ENCODE data around the gene MMRN1.

The MMRN1 gene

DNA sequence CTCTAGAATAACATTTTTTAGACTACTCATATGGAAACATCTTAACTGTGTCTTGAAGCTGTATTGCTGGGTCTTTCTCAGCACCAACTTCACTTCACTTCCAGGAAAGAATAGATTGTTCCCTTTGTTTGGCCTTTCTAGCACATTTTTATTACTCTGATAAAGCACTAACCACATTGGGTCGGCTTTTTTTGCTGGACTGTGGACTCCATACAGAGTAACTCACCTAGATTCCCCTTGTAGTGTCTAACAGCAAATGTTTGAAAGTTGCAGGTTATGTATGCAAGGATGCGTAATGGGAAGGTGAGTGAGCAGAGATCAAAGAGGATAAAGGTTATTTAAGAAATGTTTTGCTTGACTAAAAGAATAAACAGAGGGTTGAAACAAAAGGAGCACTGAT lies 101.2 kb downstream of the MMRN1 start:
- POLR2A ChIA-PET = no interaction called here
- no peak overlapping the region for H3K4me3 ChIP-seq (ENCODE audit: low read depth, low read length)
- H3K4me1 ChIP-seq (ENCODE audit: control insufficient read depth, insufficient read depth, low read length) = peaks cover 7% of the 10 kb centered on the region
- no peaks in the 10 kb centered on the region for H3K36me3 ChIP-seq (ENCODE audit: control insufficient read depth in 2 of 2, insufficient read depth in 1 of 2, low read length in 2 of 2)
- H3K9me3 ChIP-seq (ENCODE audit: control insufficient read depth, insufficient read depth, low read depth, low read length) = no peaks in the 10 kb centered on the region
- no peak for TF ChIP-seq YY1 (tag by site-specific recombination; IDR thresholded peaks at IDR 0.05)
- no peak for TF ChIP-seq ZNF211 (tag by site-specific recombination; IDR thresholded peaks at IDR 0.05; ENCODE audit: low read depth)
- TF ChIP-seq ZNF629 (tag by site-specific recombination; IDR thresholded peaks at IDR 0.05) = no peak
- TF ChIP-seq ZFP41 (tag by site-specific recombination; IDR thresholded peaks at IDR 0.05; ENCODE audit: borderline replicate concordance) = no peak
- TF ChIP-seq SP3 (tag by site-specific recombination; IDR thresholded peaks at IDR 0.05) = no peak
- TF ChIP-seq ZNF791 (tag by site-specific recombination; IDR thresholded peaks at IDR 0.05) = no peak
- CTCF ChIA-PET = interaction anchor here (0.7 kb wide), 2 partner anchors 36 to 292 kb away, joined by 3 read pairs; no protein-coding TSS in a partner anchor
- no peak overlapping the region for H3K27ac ChIP-seq (ENCODE audit: extremely low read depth, low read depth, low read length)

- peaks cover 7% of the 10 kb centered on the region for H3K4me1 ChIP-seq (ENCODE audit: control insufficient read depth, insufficient read depth, low read length)
- H3K4me3 ChIP-seq (ENCODE audit: low read depth, low read length) = no peak overlapping the region
- H3K9me3 ChIP-seq (ENCODE audit: control insufficient read depth, insufficient read depth, low read depth, low read length) = no peaks in the 10 kb centered on the region
- ChIA-PET POLR2A (no interaction called here), CTCF (no interaction called here)
- H3K36me3 ChIP-seq (ENCODE audit: control insufficient read depth in 2 of 2, insufficient read depth in 1 of 2, low read length in 2 of 2) = no peaks in the 10 kb centered on the region
- no peak overlapping the region for H3K27ac ChIP-seq (ENCODE audit: extremely low read depth, low read depth, low read length)
- TF ChIP-seq ZNF610 (tag by site-specific recombination; IDR thresholded peaks at IDR 0.05; ENCODE audit: borderline replicate concordance) (no peak), TCF7L2 (IDR thresholded peaks at IDR 0.05; ENCODE audit: borderline replicate concordance, low read depth, low read length) (peak; percentile 91), ZNF302 (tag by site-specific recombination; IDR thresholded peaks at IDR 0.05; ENCODE audit: low read depth) (no peak)
Measured at GRCh38 chr4:89997171-89997704, 102.6 kb downstream of the MMRN1 start.

GRCh38 chr4:89998469-89999011 lies 103.9 kb downstream of the MMRN1 start:
- Histone ChIP-seq H3K9me3 (ENCODE audit: control insufficient read depth, insufficient read depth, low read depth, low read length) (no peaks in the 10 kb centered on the region), H3K36me3 (ENCODE audit: control insufficient read depth in 2 of 2, insufficient read depth in 1 of 2, low read length in 2 of 2) (no peaks in the 10 kb centered on the region), H3K4me1 (ENCODE audit: control insufficient read depth, insufficient read depth, low read length) (peaks cover 7% of the 10 kb centered on the region), H3K4me3 (ENCODE audit: low read depth, low read length) (no peak overlapping the region), H3K27ac (ENCODE audit: extremely low read depth, low read depth, low read length) (no peak overlapping the region)
- TF ChIP-seq ZNF600 (tag by site-specific recombination; IDR thresholded peaks at IDR 0.05) (no peak), TCF7L2 (IDR thresholded peaks at IDR 0.05; ENCODE audit: borderline replicate concordance, low read depth, low read length) (peak; percentile 68)
- ChIA-PET CTCF (no interaction called here), POLR2A (no interaction called here)

GRCh38 chr4:90001023-90001422 lies 106.4 kb downstream of the MMRN1 start:
- H3K27ac ChIP-seq (ENCODE audit: extremely low read depth, low read depth, low read length) = no peak overlapping the region
- H3K36me3 ChIP-seq (ENCODE audit: control insufficient read depth in 2 of 2, insufficient read depth in 1 of 2, low read length in 2 of 2) = no peaks in the 10 kb centered on the region
- H3K9me3 ChIP-seq (ENCODE audit: control insufficient read depth, insufficient read depth, low read depth, low read length) = no peaks in the 10 kb centered on the region
- POLR2A ChIA-PET = no interaction called here
- TF ChIP-seq ZFHX2 (tag by site-specific recombination; conservative IDR thresholded peaks at IDR 0.05) (no peak), YY1 (tag by site-specific recombination; IDR thresholded peaks at IDR 0.05) (no peak), ZNF558 (tag by site-specific recombination; IDR thresholded peaks at IDR 0.05) (no peak), KLF7 (tag by site-specific recombination; IDR thresholded peaks at IDR 0.05; ENCODE audit: borderline replicate concordance) (no peak), ZNF544 (tag by site-specific recombination; IDR thresholded peaks at IDR 0.05) (no peak), INSM2 (tag by site-specific recombination; IDR thresholded peaks at IDR 0.05) (no peak), HOXA7 (CRISPR knock-in tag; IDR thresholded peaks at IDR 0.05; ENCODE audit: borderline replicate concordance) (no peak)
- CTCF ChIA-PET = no interaction called here
- H3K4me3 ChIP-seq (ENCODE audit: low read depth, low read length) = no peak overlapping the region
- H3K4me1 ChIP-seq (ENCODE audit: control insufficient read depth, insufficient read depth, low read length) = peaks cover 4% of the 10 kb centered on the region
